GM21423 (cell line): Measurements from ENCODE around the gene TMEM63B.
"Not testable (repeated sequence)": the region's sequence is repeated elsewhere in the genome, so short reads cannot be mapped to it uniquely, and the experiment has no call there.

Source experiments
- ATAC-seq: cut with Tn5 transposase; IDR thresholded peaks from one replicate; pipeline ENCODE4 v1.9.1; 2021; ENCODE audit warnings: mild to moderate bottlenecking, moderate library complexity; ENCODE audit not compliant: unreplicated experiment

Gene TMEM63B

DNA sequence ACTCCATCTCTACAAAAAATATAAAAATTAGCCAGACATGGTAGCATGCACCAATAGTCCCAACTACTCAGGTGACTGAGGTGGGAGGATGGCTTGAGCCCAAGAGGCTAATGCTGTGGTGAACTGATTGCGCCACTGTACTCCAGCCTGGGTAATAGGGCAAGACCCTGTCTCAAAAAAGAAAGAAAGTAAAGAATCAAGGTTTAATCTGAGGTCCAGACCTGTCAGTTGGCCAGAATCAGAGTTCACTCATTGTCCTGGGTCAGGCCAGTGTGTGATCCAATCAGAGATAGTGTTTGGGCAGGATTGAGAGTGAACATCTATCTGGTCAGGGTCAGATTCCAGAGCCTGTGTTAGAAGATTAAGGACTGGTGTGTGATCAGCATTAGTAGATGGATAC lies 15.5 kb downstream of the TMEM63B start:
- ATAC-seq: no peak

DNA sequence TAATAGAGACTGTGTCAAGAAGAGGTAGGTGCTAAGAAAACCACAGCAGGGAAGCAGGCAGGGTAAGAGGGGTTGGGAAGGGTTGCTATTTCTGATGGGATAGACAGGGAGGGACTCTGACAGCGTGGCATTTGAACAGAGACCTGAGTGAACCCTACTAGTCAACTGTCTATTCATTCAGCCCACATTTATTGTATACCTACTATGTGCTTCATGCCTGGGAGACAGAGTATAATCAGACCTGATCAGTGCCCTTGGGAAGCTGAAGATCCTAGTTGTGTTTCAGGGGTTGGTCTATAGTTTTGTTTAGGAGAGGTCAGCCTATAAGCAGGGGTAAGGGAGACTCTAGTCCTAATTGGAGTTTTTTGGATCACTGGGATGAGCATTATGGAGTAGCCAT lies 16.4 kb downstream of the TMEM63B start:
- no peak for ATAC-seq

DNA sequence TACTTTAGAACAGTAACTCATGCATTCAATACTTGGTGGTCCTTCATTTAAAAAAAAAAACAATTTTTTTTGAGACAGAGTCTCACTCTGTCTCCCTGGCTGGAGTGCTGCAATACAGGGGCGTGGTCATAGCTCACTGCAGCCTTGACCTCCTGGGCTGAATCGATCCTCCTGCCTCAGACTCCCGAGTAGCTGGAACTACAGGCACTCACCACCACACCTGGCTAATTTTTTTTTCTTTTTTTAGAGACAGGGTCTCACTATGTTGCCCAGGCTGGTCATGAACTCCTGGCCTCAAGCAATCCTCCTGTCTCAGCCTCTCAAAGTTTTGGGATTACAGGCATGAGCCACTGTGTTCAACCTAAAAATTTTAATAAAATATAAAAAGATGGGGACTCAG lies 17.2 kb downstream of the TMEM63B start:
- ATAC-seq: not testable (repeated sequence)

DNA sequence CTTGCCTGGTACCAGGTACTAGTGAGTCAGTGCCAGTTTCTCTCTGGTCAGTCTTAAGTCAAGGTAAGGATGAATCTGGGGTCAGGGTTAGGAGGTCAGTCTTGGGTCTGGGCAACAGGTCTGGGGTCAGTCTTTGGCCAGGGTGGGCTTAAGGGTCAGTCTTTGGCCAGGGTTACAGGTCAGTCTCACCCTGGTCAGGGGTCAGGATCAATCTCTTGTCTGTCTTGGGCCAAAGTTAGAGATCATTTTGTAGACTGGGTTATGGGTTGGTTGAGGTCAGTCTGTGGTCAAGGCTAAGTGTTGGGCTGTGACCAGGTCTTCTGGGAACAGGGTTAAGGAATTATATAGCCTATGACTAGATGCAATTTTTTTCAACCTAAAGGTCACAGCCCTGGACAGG lies 18.5 kb downstream of the TMEM63B start:
- ATAC-seq: no peak

DNA sequence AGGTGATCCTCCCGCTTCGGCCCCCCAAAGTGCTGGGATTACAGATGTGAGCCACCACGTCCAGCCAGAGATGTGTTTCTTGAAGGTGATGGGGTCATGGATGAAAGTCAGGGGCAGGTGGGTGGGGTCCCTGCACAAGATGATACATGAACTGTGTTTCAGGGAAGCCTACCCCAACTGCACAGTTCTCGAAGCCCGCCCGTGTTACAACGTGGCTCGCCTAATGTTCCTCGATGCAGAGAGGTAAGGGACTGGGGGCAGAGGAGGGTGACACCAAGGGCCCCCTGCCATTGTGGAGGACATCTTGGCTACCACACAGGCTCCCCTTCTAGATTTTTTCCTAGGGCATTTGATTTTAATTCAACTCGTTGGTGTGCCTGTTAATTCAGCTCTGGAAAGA lies 19.3 kb downstream of the TMEM63B start:
- no peak for ATAC-seq

DNA sequence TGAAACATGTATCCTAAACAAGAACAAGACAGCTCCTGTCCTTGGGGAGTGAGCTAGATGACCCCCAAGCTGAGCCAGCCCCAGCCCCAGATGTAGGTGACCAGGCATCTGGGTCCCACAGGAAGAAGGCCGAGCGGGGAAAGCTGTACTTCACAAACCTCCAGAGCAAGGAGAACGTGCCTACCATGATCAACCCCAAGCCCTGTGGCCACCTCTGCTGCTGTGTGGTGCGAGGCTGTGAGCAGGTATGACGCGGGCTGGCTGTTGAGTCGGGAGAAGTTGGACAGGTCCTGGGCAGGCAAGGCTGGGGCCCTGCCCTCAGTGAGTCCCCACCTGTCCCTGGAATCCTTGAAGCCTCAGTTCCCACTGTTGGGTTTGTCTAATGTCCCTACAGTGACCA lies 19.9 kb downstream of the TMEM63B start:
- no peak for ATAC-seq

DNA sequence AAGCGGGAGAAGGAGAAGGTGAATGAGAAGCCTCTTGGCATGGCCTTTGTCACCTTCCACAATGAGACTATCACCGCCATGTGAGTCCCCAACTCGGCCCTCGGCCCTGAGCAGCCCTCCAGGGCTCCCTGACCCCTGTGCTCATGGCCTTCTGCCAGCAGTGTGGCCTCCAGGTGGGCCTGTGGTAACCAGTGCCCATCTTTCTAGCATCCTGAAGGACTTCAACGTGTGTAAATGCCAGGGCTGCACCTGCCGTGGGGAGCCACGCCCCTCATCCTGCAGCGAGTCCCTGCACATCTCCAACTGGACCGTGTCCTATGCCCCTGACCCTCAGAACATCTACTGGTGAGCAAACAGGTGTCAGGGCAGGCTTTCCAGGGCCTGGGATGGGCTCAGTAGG lies 21.0 kb downstream of the TMEM63B start:
- ATAC-seq: no peak

DNA sequence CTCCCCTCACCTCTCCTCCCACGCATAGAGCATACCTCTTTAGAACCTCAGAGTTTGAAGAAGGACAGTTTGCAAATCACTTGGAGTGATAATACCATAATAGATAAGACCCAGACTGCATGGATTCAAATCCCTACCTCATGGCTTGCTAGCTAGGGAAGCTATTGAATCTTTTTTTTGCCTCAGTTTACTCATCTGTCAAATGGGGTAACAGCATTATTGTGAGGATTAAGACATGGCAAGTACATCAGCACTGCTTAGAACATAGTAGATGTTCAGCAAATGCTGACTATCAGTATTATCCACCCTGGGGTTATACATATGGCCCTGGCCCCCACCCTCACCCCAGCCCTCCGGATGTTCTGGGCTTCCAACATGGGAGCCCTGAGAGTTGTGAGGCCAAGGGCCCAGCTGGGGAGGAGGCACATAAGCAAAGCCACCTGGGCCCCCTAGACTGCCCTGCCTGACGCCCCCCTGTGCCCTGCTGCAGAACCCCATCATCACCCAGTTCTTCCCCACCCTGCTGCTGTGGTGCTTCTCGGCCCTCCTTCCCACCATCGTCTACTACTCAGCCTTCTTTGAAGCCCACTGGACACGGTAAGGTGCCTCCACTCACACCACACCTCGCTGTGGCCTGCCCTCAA lies 22.1 kb downstream of the TMEM63B start:
- no peak for ATAC-seq

DNA sequence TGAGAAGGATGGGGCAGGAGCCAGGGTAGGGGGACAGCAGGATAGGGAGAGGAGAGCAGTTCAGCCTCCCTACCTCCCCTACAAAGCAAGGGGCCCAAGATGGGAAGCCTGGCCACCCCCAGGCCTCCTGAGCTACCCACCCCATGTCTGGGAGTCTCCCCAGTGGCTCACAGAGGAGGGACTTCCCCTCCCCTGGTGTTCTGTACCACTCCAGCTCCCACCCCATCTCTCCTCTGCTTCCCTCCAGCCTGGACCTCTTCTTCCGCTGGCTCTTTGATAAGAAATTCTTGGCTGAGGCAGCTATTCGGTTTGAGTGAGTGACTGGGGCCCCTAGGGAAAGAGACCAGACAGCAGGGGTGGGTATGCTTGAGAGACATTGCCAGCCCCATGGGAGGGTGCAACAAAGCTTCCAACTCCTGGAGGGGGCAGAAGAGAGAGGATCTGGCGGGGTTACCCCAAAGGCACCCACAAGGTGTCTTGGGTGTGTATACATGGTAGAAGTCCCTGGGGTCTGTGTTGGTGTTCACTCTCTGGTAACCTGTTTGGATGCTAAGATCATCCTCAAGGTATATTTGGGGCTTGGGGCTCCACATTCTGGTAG lies 23.1 kb downstream of the TMEM63B start:
- no peak for ATAC-seq

DNA sequence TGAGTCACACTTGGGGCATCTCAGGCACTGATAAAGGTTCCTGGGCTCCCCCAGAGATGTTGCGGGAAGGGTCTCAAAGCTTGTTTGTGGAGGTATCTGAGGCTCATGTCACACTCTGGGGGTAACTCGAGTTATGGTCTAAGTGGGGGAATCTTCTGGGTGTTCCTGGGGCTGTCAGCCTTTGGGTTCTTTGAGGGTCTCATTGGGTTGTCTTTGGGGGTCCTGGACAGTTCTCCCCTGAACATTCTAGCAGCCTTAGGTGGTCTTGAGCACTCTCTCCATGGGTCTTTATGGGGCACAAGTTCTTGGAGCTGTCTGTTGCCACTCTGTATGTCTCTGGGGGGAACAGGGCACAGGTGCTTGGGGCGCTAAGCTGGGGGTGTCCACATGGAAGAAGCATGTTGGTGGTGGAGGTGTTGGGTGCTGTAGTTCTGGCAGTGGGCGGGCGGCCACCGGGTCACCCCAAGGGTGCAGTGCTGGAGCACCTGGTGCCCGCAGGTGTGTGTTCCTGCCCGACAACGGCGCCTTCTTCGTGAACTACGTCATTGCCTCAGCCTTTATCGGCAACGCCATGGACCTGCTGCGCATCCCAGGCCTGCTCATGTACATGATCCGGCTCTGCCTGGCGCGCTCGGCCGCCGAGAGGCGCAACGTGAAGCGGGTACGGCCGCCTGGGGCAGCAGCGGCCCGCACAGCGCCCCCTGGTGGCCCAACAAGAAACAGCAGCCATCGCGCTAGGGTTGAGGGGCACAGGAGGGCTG lies 24.2 kb downstream of the TMEM63B start:
- ATAC-seq: peak; percentile 57

DNA sequence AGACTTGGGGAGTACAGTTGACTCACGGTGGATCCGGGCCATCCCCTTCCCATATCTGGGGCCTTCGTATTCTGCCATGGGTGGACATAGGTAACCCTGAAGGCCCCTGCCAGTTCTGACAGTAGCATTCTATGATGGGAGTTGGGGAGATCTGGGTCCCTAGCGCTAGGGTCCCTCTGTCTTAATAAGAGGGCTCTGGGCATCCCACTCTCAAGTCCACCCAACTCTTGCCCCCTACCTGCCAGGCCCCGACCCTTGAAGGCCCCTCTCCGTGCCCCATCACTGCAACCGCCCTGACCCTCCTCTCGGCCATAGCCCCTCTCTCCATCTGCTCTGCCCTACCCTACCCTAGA lies 24.7 kb downstream of the TMEM63B start:
- no peak for ATAC-seq

DNA sequence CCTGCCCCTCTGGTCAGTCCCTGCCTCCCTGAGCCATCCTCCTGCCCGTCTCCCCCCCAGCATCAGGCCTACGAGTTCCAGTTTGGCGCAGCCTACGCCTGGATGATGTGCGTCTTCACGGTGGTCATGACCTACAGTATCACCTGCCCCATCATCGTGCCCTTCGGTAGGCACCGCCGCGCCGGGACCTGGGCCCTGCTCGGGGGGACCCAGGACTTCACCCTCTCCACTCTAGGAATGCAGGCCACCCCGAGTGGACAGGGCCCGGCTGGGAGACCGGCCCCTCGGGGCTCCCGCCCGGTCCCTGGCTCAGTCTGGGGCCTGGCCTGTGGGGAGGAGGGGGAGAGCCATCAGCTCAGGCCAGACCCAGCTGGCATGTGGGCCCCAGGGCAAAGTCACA lies 25.2 kb downstream of the TMEM63B start:
- ATAC-seq: no peak

DNA sequence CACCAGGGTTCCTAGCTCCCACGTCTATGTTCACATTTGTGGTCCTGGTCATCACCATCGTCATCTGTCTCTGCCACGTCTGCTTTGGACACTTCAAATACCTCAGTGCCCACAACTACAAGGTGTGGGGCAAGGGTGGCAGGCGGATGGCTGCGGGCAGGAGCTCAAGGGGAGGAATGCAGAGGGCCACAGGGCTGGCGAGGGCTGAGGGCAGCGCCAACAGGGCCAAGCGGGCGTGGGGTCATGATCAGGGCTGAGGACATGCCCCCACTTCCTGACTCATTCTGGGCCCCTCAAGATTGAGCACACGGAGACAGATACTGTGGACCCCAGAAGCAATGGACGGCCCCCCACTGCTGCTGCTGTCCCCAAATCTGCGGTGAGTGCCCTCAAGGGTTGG lies 26.7 kb downstream of the TMEM63B start:
- ATAC-seq: no peak

DNA sequence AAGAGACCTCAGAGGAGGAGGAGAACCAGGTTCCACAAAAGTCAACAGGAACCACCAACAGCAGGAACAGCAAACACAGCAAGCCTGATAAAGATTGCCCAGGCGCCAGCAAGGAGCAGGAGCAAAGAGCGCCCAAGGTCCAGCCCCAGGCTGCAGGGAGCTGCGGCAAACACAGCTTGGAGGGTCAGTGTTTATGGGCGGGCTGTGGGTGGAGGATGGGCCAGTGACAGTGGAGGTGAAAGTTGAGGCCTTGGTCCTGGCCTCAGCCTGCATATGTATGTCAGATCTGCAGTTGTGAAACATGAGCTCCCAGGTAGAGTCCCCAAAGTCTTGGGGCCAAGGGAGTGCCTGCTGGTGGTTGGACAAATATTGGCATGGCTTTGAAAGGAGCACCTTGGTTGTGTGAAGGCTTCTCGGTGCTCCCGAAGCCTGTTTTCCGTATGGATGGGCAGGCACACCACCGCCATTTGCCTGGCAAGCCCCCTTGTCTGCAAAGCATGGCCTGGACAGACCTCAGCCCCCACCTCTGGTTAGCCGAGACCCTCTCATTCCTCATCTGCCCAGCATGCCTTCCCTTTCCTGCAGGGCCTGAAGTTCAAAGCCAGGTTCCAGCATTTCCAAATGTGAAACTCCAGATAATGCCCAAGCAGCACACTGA lies 29.3 kb downstream of the TMEM63B start:
- no peak for ATAC-seq

DNA sequence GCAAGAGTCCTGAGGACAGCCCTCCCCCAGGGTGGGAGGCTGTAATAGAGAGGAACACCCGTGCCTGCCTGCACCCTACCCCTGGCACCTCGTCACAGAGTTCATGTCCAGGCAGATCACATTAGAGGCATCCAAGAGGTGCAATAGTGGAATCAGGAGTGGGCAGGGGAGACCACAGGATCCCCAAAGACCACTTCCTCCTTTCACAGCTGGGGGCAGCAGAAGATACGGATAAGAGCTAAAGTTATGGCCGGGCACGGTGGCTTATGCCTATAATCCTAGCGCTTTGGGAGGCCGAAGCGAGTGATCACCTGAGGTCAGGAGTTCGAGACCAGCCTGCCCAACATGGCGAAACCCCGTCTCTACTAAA lies 29.8 kb downstream of the TMEM63B start:
- no peak for ATAC-seq

DNA sequence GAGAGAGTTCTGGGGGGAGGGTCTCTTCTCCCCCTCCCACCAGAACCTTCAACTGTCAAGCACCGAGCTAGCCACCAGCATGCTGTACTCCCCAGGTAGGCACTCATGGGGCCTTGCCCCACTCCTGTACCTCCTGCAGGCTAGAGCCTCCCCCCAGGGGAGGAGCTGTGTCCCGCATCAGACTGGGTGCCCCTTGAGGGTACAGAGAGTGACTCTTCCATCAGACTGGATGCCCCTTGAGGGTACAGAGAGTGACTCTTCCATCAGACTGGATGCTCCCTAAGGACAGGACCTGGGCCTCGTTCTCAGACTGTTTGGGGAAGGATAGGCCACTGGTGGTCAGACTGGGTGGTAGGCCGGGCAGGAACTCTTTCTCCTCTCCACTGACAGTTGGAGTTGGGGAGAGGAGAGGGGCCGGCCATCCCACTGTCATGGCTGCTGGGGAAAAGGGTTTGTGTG lies 31.4 kb downstream of the TMEM63B start, which contains the start of gene CAPN11:
Gene CAPN11 (plus strand): TSS at position 51 of the 459 bp plus-strand sequence. CDS start 29 bp downstream, at position 80.
- no peak for ATAC-seq

DNA sequence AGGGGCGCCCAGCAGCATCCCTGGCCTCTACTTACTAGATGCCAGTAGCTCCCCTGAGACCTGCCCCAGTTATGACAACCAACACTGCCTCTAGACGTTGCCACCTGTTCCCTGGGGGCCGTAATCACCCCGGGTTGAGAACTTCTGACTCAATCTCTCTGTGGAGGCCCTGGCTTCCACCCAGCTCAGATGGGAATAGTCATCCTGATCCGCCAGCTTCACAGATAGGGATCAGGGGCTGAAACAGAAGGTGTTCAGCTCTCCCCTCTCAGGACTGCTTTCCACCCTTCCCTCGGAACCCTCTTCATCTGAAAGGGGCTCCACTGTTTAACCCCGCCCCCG lies 34.6 kb downstream of the TMEM63B start:
- no peak for ATAC-seq

DNA sequence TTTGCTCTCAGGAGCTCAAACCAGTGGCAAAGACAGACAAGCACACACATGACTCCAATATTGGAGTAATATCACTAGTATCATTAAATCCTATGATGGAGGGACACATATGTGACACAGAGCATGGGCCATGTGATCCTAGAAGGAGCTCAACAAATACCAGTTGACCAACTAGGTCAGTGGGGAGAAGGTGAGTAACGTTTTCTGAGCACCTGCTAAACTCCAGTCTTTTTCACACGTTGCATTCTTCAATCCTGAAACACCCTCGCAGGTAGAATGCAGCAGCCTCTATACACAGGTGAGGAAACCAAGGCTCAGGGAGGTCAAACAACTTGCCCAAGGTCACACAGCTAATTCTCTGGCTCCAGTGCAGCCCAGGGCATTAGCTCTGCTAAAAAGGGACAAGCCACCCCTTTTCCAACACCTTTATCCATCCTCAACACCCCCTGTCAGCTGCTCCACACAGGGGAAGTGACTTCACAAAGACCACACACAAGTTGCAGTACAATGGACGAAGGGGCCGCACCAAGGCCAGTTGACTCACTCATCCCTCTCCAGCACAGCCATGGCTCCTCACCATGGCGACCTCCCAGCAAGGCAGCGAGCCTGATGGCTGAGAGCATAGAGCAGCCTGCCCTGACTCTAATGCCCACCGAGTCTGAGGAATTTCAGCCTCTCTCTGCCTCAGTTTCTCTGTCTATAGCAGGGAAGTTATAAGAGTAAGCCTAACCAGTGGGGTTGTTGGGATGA lies 35.7 kb downstream of the TMEM63B start:
- ATAC-seq: no peak

DNA sequence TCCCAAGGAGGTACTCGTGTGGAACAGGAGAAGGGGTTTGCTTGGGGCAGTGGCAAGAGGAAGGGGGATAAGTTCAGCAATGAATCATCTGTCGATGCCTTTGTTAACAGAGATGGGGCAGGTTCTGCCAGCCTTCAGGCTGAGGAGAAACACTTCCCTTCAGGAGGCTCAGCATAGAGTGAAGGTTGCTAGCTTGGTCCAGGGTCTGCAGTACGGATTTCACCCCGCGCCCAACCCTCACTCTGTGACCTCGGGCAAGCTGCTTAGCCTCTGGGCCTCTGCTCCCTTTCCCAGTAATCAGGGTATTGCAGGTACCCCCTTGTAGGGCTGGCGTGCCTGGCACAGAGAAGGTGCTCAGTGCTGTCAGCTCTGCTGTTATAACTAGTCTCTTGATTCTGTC lies 38.8 kb downstream of the TMEM63B start:
- ATAC-seq: no peak

DNA sequence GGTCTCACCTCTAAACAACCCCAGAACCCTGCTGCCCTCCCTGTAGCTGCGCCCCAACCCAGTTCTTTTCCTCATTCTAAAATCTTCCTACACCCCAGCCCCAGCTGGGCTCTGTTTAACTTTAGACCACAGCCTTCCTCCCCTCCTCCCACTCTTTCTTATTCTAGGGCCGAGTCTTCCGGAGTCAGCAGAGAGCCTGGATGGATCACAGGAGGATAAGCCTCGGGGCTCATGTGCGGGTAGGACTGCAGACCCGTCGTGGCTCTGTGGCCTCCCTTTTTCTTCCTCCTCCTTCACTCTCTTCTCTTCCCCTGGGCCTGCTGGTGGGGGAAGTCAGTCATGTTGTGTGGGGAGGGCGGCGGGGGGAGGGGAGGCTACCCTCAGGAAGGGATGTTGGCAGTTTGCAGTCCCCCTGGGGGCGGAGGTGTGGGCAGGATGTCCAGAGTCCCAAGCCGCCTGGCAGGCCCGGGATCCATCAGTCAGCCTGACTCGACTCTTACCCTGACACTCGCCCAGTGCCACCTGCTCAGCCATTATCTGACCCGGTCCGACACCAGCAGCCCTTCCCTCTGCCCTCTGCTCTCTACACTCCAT lies 39.3 kb downstream of the TMEM63B start:
- no peak for ATAC-seq

DNA sequence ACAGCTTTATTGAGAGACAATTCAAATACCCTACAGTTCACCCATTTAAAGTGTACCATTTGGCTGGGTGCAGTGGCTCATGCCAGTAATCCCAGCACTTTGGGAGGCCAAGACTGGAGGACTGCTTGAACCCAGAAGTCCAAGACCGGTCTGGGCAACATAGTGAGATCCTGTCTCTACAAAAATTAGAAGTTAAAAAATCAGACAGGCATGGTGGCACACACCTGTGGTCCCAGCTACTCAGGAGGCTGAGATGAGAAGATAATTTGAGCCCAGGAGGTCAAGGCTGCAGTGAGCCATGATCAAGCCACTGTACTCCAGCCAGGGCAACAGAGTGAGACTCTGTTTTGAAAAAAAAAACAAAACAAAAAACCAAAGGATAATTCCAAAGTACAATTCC lies 40.2 kb downstream of the TMEM63B start:
- no peak for ATAC-seq
